ENCODE measurements around the gene LHB. TPM values are rescaled to one million over a fixed set of nuclear protein-coding genes. Genes with fewer than 3 reads are reported as not detected.

LHB gene
- total RNA-seq, 2 experiments from 2014 or later = 0.63 to 0.88 TPM

DNA sequence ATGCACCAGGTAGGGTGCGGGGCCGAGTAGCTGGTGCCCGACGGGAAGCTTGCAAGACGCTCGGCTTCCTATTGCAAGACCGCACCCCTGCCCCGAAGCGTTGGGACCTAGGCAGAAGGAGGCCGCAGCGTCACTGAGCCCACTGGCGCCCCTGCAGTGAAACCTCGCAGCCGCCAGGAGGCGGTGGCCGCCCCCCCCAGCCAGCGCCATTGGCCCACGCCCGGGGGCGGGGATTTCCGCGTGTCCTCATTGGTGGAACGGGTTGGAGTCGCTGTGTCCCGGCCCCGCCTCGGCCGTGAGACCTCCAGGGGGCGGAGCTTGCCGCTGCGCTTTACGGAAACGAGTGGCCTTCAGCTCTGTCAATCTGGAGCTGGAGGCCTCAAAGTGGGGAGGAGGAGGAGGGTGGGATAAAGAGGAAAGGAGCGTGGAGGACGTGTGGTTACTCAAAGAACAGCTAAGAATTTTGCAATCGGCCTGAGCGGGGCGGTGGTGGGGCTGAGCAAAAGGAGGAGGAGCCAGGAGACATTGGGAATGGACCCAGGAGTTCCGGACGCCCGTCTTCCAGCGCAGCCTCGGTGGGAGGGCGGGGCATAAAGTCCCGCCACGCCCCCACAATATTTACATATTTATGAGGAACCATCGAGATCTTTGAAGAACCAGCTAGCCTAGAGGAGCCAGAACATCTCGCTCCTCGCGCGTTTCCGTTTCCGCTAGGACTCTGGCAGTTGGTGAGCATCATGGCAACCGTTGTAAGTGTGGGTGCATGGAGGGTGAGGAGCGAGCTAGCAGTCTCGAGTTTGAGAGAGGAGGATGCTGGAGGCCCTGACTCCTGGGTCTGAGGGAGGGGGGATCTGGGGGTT is 23.5 kb downstream of the LHB start, which contains the start of the genes GYS1 and RUVBL2:
TSS of gene GYS1 (minus strand) at position 135 of the 860 bp plus-strand sequence. CDS start 197 bp downstream, outside the sequence.
TSS of gene RUVBL2 (plus strand) at position 713 of the 860 bp plus-strand sequence. CDS start at position 738, 25 bp downstream.
- Mint-ChIP-seq H3K9me3 (no peaks in the 10 kb centered on the region), H3K4me1 (peaks cover 51% of the 10 kb centered on the region), H3K27me3 (no peaks in the 10 kb centered on the region), H3K4me3 (peak within 1 kb of the TSS; percentile 98), H3K36me3 (ENCODE audit: low read depth) (peaks cover 31% of the 10 kb centered on the region), H3K27ac (peak within 1 kb of the TSS; percentile 95)
- DNase-seq = peak; percentile 99
- CTCF ChIA-PET = interaction anchor here (0.6 to 3.4 kb wide), 83 partner anchors 9 to 685 kb away, joined by 3 to 103 read pairs (median 4); partner anchors contain the start of genes ALDH16A1, BAX, BCAT2 and CA11
- POLR2A ChIA-PET = interaction anchor here (0.6 to 2.7 kb wide), 28 partner anchors 9 to 650 kb away, joined by 3 to 16 read pairs (median 4); partner anchors contain the start of genes ALDH16A1, BAX, DHDH and FTL

DNA sequence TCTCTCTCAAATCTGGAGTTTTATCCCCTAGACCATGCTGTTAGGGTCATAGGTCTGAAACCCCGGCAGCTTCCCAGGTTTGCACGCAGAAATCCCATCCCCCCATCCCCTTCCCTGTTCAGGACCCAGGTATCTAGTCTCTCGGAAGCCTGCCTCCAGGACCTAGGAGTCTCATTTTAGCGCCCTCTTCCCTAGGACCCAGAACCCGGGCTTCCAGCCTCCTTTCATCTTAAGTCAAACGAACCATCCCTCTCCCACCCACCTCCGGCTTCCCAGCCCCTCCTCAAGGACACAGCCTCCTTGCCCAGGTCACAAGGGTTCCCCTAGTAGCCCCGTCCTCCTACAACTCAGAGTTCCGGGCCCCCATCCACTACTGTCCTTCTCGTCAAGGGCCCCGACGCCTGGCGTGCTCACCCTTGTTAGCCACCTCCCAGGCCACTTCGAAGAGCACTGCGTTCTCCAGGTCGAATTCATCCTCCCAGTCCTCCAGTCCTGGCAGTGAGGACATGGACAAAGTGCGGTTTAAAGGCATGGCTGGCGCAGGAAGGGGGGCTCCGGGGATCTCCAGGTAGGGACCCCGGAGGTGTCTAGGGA is 24.2 kb downstream of the LHB start:
- H3K9me3 Mint-ChIP-seq = no peaks in the 10 kb centered on the region
- CTCF ChIA-PET = interaction anchor here (0.8 to 3.4 kb wide), 46 partner anchors 9 to 629 kb away, joined by 3 to 103 read pairs (median 5); partner anchors contain the start of genes BAX, CA11, CGB7 and DHDH
- DNase-seq = no peak

DNA sequence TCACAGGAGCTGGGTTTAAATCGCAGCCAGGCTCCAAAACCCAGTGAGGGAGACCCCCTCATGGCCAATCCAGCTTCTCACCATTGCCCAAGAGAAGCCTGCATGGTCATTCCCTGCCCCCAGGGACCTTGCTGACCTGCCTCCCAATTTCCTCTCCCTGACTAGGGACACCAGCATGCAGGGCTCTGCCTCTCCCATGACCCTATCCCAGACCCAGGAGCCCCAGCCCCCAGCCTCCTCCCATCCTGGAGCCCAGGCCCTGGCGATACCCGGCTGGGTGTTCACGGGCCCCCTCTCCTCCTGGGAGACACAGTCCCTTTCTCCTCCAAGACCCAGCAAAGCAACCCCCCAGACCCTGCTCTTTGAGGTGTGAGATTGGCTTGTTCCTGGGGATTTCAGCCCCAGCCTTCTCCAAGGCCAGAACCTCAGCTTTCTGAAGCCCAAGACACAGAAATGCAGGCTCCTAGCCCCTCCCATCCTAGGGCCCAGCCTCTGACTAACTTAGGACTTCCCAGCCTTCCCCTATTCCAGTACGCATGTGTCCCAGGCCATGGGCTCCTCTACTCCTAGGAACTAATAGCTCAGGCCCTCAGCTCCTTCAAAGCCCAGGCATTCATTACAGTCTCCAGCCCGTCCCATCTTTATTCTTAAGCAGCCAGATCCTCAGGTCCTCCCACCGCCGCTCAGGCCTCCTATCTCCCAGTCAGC is 24.9 kb downstream of the LHB start:
- Mint-ChIP-seq H3K27me3 (no peaks in the 10 kb centered on the region), H3K4me3 (peak overlapping the region; percentile 98), H3K36me3 (ENCODE audit: low read depth) (peaks cover 40% of the 10 kb centered on the region), H3K27ac (peak overlapping the region; percentile 95), H3K9me3 (no peaks in the 10 kb centered on the region), H3K4me1 (peaks cover 46% of the 10 kb centered on the region)
- no peak for DNase-seq
- CTCF ChIA-PET = interaction anchor here (1.0 to 3.4 kb wide), 12 partner anchors 9 to 209 kb away, joined by 3 to 103 read pairs (median 16); partner anchors contain the start of genes BAX, CGB7, LHB and NUCB1
- POLR2A ChIA-PET = interaction anchor here (0.9 to 2.7 kb wide), 10 partner anchors 12 to 120 kb away, joined by 3 to 16 read pairs (median 7); partner anchors contain the start of genes BAX, FTL and PPP1R15A

More for the DNA sequence above, 24.2 kb downstream of the LHB start:
- POLR2A ChIA-PET = interaction anchor here (0.8 to 2.7 kb wide), 21 partner anchors 9 to 649 kb away, joined by 3 to 16 read pairs (median 5); partner anchors contain the start of genes ALDH16A1, BAX, DHDH and FTL
- H3K4me3 Mint-ChIP-seq = peak overlapping the region; percentile 98
- no peaks in the 10 kb centered on the region for H3K27me3 Mint-ChIP-seq
- peak overlapping the region; percentile 95 for H3K27ac Mint-ChIP-seq
- peaks cover 49% of the 10 kb centered on the region for H3K4me1 Mint-ChIP-seq
- H3K36me3 Mint-ChIP-seq (ENCODE audit: low read depth) = peaks cover 36% of the 10 kb centered on the region

DNA sequence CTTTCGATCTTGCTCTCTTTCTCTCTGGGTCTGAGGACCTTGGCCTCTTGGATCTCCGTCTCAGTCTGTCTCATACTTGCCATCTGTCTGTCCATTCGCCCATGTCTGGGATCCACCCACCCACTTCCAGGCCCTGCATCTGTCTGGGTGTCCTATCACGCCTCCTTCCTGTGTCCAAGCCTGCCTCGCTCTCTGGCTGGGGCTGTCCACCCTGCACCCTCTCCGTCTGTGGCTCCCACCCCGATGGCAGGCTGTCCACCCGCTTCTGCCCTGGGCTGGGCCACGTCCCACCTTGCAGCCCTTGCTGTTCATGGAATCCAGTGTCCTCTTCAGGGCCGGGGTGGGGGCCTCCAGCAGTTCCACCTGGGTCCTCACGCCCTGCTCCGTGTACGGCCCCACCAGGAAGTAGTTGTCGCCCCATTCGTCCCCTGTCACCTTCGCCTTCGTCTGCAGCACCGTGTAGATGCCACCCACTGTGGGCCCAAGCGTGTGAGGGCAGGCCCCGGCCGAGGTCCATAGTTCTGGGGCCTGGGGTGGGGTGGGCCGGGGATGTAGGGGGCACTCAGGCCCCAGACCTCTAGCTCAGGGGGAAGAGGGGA is 25.8 kb downstream of the LHB start:
- Mint-ChIP-seq H3K27ac (no peak overlapping the region), H3K4me3 (no peak overlapping the region), H3K36me3 (ENCODE audit: low read depth) (peaks cover 39% of the 10 kb centered on the region), H3K27me3 (no peaks in the 10 kb centered on the region), H3K9me3 (no peaks in the 10 kb centered on the region), H3K4me1 (peaks cover 43% of the 10 kb centered on the region)
- ChIA-PET POLR2A (interaction anchor here (1.3 to 1.4 kb wide), 2 partner anchors 12 to 29 kb away, joined by 3 read pairs; no protein-coding TSS in a partner anchor), CTCF (interaction anchor here (3.4 kb wide), 1 partner anchor 16 kb away, joined by 103 read pairs; no protein-coding TSS in a partner anchor)
- no peak for DNase-seq

DNA sequence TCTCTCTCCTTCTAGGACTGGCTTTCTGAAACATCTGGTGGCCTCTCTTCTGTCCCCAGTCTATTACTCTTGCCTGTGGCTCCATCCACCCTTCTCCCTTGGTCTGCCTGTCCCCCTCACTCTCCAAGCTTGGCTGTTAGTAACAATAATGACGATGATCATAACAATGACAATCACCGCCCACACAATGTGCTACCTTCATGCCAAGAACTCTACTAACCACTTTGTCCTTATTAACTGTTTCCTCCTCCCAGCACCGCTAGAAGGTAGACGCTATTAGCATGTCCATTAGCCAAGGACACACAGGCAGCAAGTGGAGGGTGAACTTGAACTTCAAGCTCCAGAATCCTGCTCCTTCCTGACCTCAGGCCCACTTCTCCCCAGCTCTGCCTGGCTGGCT is 26.5 kb downstream of the LHB start:
- H3K4me3 Mint-ChIP-seq = no peak overlapping the region
- peaks cover 39% of the 10 kb centered on the region for H3K4me1 Mint-ChIP-seq
- no peaks in the 10 kb centered on the region for H3K27me3 Mint-ChIP-seq
- no peak overlapping the region for H3K27ac Mint-ChIP-seq
- ChIA-PET CTCF (no interaction called here), POLR2A (interaction anchor here (1.4 kb wide), 1 partner anchor 28 kb away, joined by 3 read pairs; no protein-coding TSS in a partner anchor)
- peaks cover 42% of the 10 kb centered on the region for H3K36me3 Mint-ChIP-seq (ENCODE audit: low read depth)
- no peak for DNase-seq
- no peaks in the 10 kb centered on the region for H3K9me3 Mint-ChIP-seq

DNA sequence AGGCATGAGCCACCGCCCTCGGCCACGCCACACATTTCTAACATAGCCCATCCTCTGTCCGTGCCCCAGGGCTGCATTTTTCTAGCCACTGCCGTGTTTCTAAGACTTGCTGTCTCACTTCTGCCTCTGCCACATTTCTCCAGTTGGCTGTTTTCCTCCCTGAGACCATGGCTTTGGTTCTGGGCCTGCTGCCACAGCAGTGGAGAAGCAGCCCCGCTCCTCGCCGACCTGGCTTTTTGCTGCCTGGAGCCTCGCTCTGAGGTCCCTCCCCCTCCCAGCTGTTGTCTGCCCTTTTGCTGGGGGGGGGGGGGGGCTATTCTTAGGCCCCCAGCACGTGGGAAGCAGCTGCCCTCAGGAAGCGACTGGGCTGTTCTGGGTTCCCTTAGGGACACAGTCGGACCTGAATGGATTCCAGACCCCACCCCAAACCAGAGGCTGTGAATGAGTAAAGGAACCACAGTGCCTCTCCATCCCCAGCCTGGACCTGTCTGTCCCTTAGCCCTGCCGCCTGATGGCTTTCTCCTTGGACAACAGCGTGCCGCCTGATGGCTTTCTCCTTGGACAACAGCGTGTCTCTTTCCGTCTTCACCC is 27.1 kb downstream of the LHB start:
- Mint-ChIP-seq H3K9me3 (no peaks in the 10 kb centered on the region), H3K27ac (no peak overlapping the region), H3K4me3 (no peak overlapping the region), H3K27me3 (no peaks in the 10 kb centered on the region), H3K36me3 (ENCODE audit: low read depth) (peaks cover 42% of the 10 kb centered on the region), H3K4me1 (peaks cover 33% of the 10 kb centered on the region)
- CTCF ChIA-PET = no interaction called here
- POLR2A ChIA-PET = no interaction called here
- DNase-seq = no peak

DNA sequence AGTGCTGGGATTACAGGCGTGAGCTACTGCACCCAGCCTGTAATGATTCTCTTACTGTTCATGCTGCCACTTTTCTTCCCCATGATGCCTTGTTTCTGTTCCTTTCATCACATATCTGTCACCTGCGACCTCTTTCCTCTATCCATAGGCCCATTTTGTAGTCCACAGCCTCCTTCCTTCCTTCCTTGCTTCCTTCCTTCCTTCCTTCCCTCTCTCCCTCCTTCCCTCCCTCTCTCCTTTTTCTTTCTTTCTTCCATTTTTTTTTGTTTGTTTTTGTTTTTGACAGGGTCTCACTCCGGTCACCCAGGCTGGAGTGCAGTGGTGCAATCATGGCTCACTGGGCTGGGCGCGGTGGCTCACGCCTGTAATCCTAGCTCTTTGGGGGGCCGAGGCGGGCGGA is 28.0 kb downstream of the LHB start:
- Mint-ChIP-seq H3K27ac (no peak overlapping the region), H3K36me3 (ENCODE audit: low read depth) (peaks cover 42% of the 10 kb centered on the region)

DNA sequence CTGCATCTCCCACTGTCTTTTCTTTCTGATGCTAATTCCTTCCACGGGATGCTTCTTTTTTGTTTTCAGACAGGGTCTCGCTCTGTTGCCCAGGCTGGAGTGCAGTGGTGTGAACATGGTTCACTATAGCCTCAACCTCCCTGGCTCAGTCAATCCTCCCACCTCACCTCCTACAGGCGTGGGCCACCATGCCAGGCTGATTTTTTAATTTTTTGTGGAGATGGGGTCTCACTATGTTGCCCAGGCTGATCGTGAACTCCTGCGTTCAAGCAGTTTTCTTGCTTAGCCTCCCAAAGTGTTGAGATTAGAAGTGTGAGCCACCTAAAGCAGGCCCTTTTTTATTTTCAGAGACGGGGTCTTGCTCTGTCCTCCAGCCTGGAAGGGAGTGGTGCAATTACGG is 28.6 kb downstream of the LHB start:
- H3K27ac Mint-ChIP-seq = no peak overlapping the region
- no peaks in the 10 kb centered on the region for H3K9me3 Mint-ChIP-seq
- no peak overlapping the region for H3K4me3 Mint-ChIP-seq
- no peaks in the 10 kb centered on the region for H3K27me3 Mint-ChIP-seq
- peaks cover 41% of the 10 kb centered on the region for H3K36me3 Mint-ChIP-seq (ENCODE audit: low read depth)
- ChIA-PET POLR2A (no interaction called here), CTCF (no interaction called here)
- no peak for DNase-seq
- peaks cover 24% of the 10 kb centered on the region for H3K4me1 Mint-ChIP-seq

More for the DNA sequence above, 28.0 kb downstream of the LHB start:
- H3K4me3 Mint-ChIP-seq = no peak overlapping the region
- no peaks in the 10 kb centered on the region for H3K27me3 Mint-ChIP-seq
- DNase-seq = no peak
- no peaks in the 10 kb centered on the region for H3K9me3 Mint-ChIP-seq
- POLR2A ChIA-PET = no interaction called here
- H3K4me1 Mint-ChIP-seq = peaks cover 26% of the 10 kb centered on the region
- CTCF ChIA-PET = no interaction called here

DNA sequence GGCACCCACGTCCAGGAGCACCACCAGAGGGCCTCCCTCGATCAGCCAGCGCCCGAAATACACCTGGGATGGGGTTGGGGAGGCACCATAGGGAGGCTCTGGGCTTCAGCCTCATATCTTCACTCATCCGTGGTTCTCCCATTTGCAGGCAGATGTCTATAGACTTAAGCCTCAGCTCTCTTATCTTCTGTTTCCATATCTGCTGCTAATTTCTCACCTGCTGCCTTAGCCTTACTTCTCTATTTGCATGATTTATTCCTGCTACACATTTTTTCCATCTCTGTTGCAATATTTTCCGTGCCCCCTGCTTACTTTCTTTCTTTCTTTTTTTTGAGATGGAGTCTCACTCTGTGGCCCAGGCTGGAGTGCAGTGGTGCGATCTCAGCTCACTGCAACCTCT is 29.6 kb downstream of the LHB start:
- CTCF ChIA-PET = interaction anchor here (0.5 to 2.1 kb wide), 4 partner anchors 11 to 540 kb away, joined by 3 to 10 read pairs (median 4); partner anchors contain the start of gene RCN3
- POLR2A ChIA-PET = interaction anchor here (1.4 kb wide), 1 partner anchor 21 kb away, joined by 3 read pairs; no protein-coding TSS in a partner anchor
- no peak for DNase-seq
- H3K4me1 Mint-ChIP-seq = peaks cover 21% of the 10 kb centered on the region
- peaks cover 43% of the 10 kb centered on the region for H3K36me3 Mint-ChIP-seq (ENCODE audit: low read depth)
- no peaks in the 10 kb centered on the region for H3K9me3 Mint-ChIP-seq
- no peak overlapping the region for H3K27ac Mint-ChIP-seq
- H3K27me3 Mint-ChIP-seq = no peaks in the 10 kb centered on the region
- H3K4me3 Mint-ChIP-seq = no peak overlapping the region

DNA sequence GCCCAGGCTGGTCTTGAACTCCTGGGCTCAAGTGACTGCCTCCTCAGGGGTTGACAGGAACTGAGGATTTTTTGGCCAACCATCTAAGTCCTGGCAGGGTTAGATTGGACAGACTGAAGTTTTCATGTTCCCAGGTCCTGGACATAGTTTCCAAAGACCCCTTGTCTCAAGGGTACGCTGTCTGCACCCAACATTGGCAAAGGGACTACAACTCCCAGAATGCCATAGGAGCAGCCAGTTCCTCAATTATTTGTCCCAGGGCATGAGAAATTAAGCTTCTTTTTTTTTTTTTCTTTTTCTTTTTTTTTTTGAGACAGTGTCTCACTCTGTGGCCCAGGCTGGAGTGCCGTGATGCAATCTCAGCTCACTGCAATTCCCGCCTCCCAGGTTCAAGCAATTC is 30.7 kb downstream of the LHB start:
- POLR2A ChIA-PET = interaction anchor here (0.6 to 1.4 kb wide), 2 partner anchors 20 to 33 kb away, joined by 3 read pairs; no protein-coding TSS in a partner anchor
- no peaks in the 10 kb centered on the region for H3K27me3 Mint-ChIP-seq
- no peak overlapping the region for H3K27ac Mint-ChIP-seq
- no peak for DNase-seq
- peaks cover 51% of the 10 kb centered on the region for H3K36me3 Mint-ChIP-seq (ENCODE audit: low read depth)
- no peak overlapping the region for H3K4me3 Mint-ChIP-seq
- peaks cover 14% of the 10 kb centered on the region for H3K4me1 Mint-ChIP-seq
- no peaks in the 10 kb centered on the region for H3K9me3 Mint-ChIP-seq
- CTCF ChIA-PET = interaction anchor here (1.6 to 2.1 kb wide), 2 partner anchors 12 to 14 kb away, joined by 5 to 10 read pairs; no protein-coding TSS in a partner anchor

DNA sequence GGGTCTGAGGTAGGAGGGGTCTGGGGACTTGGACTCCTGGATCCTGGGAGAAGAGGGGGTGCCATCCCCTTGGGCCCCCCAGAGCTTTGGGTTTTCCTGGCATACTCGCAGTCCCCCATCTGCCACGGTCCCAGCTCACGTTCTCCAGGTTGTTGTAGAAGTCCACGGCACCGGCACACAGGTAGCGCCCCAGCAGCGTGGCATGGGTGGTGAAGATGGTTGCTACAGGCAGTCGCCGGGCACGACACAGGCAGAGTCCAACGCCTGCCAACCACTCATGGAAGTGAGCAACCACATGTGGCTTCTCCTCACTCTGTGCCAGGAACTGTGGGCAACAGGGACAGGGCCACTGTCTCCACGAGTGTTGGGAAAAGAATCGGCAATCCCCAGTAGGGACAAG is 31.2 kb downstream of the LHB start:
- Mint-ChIP-seq H3K4me1 (peaks cover 9% of the 10 kb centered on the region), H3K27ac (no peak overlapping the region), H3K9me3 (no peaks in the 10 kb centered on the region), H3K4me3 (no peak overlapping the region), H3K27me3 (no peaks in the 10 kb centered on the region), H3K36me3 (ENCODE audit: low read depth) (peaks cover 50% of the 10 kb centered on the region)
- CTCF ChIA-PET = interaction anchor here (1.6 kb wide), 1 partner anchor 12 kb away, joined by 5 read pairs; no protein-coding TSS in a partner anchor
- no peak for DNase-seq
- POLR2A ChIA-PET = interaction anchor here (0.8 kb wide), 1 partner anchor 9 kb away, joined by 4 read pairs; no protein-coding TSS in a partner anchor

Data from activated CD4-positive, alpha-beta memory T cell treated with anti-CD3 and anti-CD28 coated beads, Interleukin-2, amount 10 ng/mL, durations not matched to agents 7 days and 5 days (primary cell).